Measurements from ENCODE around the gene CADM1.

The CADM1 gene

DNA sequence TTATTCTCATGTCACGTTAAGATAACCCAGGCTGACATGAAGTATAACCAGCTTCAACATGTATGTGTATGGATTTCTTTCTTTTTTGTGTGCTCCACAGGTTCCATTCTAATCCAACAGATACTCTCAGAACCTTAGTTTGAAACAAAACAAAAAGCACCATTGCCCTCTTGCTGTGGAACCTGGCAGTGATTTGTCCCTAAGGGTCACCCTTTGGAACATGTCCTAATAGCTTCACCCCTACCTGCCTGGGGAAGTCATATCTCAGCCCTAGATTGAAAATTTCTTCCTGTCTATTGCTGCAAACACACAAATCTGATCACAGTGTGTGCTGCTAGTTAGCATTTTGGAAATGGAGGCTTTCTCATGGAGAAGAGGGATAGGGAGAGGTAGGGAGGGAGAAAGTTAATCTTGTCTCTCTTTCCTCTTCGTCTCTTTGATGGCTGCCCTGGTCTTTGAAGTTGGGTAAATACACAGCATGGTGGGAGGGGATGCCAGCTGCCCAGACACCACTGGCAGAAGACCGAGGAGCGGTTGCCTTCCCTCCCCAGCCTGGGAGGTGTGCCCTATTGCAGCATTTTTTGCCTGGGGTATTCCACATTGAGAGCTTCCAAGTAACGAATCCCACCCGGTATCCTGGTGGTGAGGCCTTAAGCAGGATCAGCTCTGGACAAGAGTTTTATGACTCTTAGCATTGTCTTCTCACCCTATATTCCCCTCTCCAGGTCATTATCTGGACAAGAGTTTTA, 11.6 kb upstream of the CADM1 start:
- no peak for DNase-seq (ENCODE audit: low read depth)

DNA sequence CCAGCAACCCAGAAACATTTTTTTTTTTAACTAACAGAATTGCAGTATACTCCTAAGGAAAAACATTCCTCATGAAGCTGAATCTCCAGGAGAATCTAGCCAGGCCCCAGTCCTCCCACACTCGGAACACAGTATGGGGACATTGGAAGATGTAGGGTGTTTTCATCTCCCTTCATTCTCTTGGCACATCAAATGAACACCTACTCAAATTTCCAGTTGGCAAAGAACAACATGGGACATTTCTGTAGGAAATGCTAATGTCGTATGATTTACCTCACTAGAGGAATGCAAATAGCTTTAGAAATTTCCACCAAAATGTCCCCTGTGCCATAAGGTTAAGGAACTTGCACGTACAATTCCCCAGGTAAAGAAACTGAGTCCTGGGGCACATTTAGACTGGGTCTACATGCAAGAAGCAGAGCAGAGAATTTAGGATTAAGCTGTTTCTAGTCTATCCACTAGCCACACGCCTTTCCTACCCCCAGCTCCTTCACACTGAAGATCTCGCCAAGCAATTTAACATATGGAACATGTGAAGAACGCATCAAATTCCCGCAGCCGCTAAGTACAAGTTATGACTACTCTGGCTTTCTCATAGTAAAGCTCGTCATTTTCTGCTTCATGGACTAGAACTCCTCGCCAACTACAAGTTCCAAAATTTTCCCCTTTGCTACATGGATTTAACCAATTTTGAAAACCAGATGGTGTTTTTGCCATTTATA, 2.9 kb upstream of the CADM1 start:
- DNase-seq (ENCODE audit: low read depth), result no peak

DNA sequence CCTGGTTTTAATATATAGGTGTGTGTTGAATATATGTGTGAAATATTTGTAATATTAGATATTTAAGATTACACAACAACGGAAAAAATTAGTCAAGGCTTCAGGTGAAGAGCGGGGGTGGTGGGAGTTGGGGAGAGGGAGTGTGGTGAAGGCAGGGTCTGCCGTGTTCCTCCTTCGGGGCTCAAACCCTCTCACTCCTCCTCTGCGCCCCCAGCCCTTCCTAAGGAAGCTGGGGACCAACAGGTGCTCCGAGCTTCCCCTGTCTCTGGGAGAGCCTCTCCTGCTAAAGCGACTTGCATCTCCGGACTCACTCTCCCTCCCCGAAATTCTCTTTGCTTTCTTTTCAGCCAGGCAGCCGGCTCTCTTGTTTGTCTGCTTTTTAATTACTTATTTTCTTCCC, 960 bp upstream of the CADM1 start:
- no peak for DNase-seq (ENCODE audit: low read depth)

- DNase-seq (ENCODE audit: low read depth), result no peak
Measured at GRCh38 chr11:115503886-115504275, 334 bp downstream of the CADM1 start.

GRCh38 chr11:115503083-115503885, 931 bp downstream of the CADM1 start:
- no peak for DNase-seq (ENCODE audit: low read depth)

DNA sequence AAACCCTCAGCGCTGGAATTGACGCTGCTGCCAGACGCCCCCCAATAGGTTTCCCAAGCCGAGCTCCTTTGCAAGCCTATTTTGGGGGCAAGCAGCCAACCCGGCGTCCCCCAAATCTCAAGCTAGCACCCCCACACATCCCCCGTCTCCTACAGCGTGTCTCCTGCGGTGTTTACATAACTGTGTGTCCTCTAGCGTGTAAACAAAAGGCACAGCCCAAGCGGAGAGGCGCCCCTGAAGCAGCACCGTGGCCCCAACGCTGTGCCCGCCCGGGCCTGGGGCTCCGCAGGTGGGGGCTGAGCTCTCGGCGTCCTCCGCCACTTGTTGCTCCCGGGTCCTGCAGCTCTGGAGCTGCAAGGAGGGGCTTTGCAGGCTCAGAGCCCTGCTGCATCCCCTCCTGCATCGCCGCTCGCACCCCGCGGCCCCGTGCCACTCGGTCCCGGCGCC, 1.6 kb downstream of the CADM1 start:
- no peak for DNase-seq (ENCODE audit: low read depth)

GRCh38 chr11:115501893-115502589, 2.2 kb downstream of the CADM1 start:
- DNase-seq (ENCODE audit: low read depth), result no peak

GRCh38 chr11:115501502-115501892, 2.7 kb downstream of the CADM1 start:
- no peak for DNase-seq (ENCODE audit: low read depth)

DNA sequence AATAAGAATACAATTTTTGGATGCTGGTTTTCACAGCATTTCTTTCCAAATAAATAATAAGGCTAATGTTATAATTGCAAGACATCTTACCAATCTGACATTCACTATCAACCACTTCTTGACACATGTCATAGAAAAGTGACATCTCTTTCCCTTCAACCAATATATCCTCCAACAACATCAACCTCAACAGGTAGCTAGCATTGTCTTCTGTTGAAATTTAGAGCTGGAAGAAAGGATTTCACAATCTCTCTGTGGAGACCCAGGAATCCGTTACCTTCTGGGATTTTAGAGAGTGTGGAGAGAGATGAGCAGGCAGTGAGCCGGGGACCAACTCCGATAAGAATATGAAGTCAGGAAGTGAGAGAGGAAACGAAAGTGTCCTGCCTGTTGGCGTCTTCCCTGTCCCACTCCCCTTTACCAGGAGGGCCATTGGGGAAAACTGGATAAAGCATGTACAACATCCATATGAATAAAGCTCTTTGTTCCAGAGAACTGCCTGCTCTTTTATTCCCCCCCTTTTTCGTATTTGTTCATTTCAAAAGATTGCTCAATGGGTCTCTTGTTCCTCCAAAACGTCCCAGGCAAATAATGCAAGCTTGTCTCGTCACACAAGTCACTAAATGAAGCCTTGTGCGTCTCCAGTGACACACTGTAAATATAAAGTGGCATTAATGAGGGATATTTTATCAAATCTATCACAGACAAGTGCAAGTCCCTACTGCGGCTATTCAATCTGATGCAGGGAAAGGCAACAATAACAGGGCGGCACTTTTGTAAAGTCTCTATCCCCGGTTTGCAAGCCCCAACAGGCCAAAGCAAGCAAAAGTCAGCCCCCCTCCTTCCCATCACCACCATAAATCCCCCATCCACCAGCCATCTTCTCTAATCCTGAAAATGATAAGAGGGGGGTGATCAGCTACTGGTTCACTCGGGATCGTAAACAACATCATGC, 3.4 kb downstream of the CADM1 start:
- DNase-seq (ENCODE audit: low read depth), result no peak

- DNase-seq (ENCODE audit: low read depth), result no peak
Measured at GRCh38 chr11:115499891-115500290, 4.3 kb downstream of the CADM1 start.

DNA sequence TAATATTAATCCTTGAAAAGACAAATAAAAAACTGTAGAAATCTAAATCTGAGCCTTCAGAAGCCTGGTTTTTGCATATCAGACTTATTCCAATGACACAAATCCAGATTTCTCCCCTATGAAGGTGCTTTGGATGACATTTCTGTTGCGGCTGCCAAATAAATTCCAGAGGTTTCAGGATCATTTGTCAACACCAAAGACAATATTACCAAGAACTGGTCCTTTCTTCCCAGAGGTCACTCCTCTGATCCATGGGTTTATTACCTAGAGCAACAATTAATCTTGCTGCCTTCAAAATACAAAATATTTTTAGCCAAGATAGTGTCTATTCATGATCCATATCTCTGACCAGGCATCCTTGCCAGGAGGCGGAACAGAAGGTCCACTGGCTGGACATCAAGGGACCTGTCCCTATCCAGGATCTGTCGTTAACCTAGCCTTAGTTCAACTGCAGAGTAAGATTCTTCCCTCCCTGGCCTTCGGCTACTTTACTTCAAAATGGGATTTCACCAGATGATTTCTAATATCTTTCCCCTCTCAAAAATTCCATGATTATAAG, 4.9 kb downstream of the CADM1 start:
- DNase-seq (ENCODE audit: low read depth), result no peak

GRCh38 chr11:115498354-115498753, 5.9 kb downstream of the CADM1 start:
- DNase-seq (ENCODE audit: low read depth), result no peak

DNA sequence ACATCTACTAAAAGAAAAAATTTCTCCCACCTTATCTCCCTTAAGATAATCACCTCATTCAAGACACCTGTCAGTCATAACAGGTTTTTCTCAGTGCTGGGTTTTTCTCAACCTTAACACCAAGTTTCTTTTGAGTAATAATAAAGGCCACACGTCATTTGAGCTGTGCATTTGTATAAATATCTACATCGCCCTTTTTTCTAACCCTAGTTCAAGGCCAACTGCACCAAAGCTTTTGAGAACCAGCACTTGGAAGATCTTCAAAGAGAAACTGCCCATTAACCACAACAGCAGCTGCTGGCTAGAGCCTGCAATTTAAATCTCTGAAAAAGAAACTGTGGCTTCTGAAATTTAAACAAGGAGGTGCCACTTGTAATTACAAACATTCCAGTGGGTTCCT, 6.9 kb downstream of the CADM1 start:
- no peak for DNase-seq (ENCODE audit: low read depth)

- no peak for DNase-seq (ENCODE audit: low read depth)
Measured at GRCh38 chr11:115496892-115497291, 7.3 kb downstream of the CADM1 start.

GRCh38 chr11:115493905-115494304, 10.3 kb downstream of the CADM1 start:
- DNase-seq (ENCODE audit: low read depth), result no peak

DNA sequence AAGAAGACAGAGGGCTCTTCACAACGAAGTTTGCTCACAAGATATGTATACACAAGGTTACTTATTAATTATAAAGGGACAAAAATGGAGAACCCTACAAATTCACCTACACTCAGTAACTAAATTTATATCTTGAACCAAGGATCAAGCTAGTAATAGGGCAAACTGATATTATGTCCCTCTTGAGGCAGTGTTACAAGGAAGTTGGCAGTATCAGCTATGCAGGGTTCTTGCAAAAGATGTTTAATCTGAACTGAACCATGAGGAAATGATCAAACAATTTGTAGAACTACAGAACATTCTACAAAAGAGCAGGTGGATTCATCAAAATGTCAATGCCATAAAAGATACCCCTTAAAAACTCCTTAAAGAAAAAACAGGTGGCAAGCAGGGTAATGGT, 10.7 kb downstream of the CADM1 start:
- no peak for DNase-seq (ENCODE audit: low read depth)

GRCh38 chr11:115489466-115489865, 14.7 kb downstream of the CADM1 start:
- DNase-seq (ENCODE audit: low read depth), result no peak

DNA sequence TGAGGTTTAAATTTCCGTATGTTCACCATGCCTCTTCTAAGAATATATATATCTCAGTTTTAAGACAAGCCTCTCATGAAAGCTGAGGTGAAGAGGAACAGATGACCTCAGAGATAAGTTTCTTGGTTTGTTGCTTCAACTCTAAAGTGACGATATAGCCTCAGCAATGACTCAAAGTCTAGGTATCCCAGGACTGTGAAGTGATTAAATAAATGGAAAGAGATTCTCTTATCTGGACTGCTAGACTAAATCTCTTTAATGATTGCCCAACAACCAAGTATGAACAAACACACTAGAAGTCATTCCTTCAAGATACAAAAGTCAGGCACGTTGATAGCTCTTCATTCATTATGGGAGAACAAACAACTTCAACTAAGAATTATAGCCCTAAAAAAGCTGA, 15.3 kb downstream of the CADM1 start:
- DNase-seq (ENCODE audit: low read depth), result no peak

DNA sequence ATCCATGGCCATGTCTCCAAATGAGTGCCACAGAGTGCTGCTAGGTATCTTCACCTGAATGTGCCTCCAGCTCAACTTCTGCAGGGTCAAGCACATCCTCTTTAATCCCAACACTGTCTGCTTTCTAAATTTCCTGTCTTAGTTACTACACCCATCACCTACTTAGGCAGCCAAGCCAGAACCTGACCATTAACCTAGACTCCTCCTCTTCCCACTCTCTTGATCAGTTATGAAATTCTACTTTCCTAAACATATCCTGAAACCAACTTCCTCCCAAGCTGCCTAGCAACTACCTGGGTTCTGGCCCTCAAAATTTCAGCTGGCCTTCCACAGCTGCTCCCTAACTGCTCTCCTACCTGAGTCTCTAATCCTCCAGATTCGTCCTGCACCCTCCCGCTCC, 22.7 kb downstream of the CADM1 start:
- DNase-seq (ENCODE audit: low read depth), result no peak

DNA sequence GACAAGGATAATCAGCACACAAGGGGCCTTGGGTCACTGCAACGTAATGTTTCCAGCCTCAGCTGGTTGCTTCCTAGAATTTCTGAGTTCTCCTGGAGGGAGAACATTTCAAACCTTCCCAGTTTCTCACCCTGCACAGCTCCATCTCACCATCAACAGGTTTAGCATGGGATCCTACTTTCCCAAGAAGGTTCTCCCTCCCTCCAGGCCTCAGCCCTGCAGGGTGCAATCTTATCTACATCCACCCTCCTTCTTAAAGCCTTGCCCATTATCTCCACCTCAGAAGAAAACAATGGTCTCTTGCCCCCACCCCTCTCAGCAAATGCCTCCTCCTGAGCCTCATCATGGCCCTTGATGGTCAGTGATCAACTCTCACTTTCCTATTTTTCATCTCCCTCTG, 23.6 kb downstream of the CADM1 start:
- no peak for DNase-seq (ENCODE audit: low read depth)

GRCh38 chr11:115477410-115477809, 26.8 kb downstream of the CADM1 start:
- DNase-seq (ENCODE audit: low read depth), result no peak
